Measurements from ENCODE around the gene ESD. TPM values are rescaled to one million over a fixed set of nuclear protein-coding genes. Genes with fewer than 3 reads are reported as not detected.
A peak's percentile ranks its signal among the peaks of the same experiment; 100 is the strongest.

ESD gene
- total RNA-seq, 1 donor from 2014 or later = 58.0 TPM

DNA sequence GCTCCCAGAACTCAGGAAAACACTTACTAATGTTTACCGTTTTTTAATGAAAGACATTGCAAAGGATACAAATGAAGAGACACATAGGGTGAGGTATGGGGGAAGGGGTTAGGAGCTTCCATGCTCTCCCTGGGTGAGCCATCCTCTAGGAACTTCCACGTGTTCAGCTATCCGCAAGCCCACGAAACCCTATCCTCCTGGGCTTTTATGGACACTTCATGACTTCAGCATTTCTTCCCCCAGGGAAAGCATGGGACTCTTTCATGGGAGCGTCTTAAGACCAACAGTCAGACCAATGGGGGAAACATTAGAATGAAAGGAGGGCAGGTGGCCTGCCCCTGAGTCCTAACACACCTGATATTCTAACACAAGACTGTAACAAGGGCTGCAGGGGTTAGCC is 6.6 kb upstream of the ESD start:
- intact Hi-C loops (cut with DNase I) = no loop called here
- H3K27ac ChIP-seq = no peak overlapping the region
- no peak for DNase-seq (ENCODE audit: low spot score in 2 of 2)
- no peaks in the 10 kb centered on the region for H3K36me3 ChIP-seq
- no peaks in the 10 kb centered on the region for H3K27me3 ChIP-seq
- no peak for TF ChIP-seq CTCF (IDR thresholded peaks at IDR 0.05)
- H3K9me3 ChIP-seq = no peaks in the 10 kb centered on the region
- H3K4me1 ChIP-seq = peaks cover 0 to 2% of the 10 kb centered on the region in 2 donors
- H3K4me3 ChIP-seq = no peak overlapping the region

DNA sequence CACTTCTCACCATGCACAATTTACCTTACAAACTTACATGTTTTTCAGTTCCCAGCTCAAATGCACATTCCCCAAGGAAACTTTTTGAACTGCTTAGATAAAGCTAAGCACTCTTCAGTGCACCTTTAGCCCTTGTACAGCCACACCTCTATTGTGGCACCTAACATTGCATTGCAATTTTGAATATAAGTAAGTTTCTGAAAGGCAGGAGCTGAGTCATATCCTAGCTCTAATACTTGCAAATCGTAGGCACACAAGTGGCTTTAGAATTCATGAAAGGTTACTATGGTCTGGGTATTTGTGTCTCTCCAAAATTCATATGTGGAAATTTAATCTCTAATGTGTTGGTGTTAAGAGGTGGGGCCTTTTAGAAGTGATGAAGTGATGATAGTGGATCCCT is 4.9 kb upstream of the ESD start:
- intact Hi-C loops (cut with DNase I) = no loop called here
- no peaks in the 10 kb centered on the region for H3K9me3 ChIP-seq
- no peaks in the 10 kb centered on the region for H3K36me3 ChIP-seq
- no peak overlapping the region for H3K27ac ChIP-seq
- peaks cover 4 to 10% of the 10 kb centered on the region in 2 donors for H3K4me1 ChIP-seq
- H3K27me3 ChIP-seq = no peaks in the 10 kb centered on the region
- no peak for DNase-seq (ENCODE audit: low spot score in 2 of 2)
- H3K4me3 ChIP-seq = no peak overlapping the region
- no peak for TF ChIP-seq CTCF (IDR thresholded peaks at IDR 0.05)

DNA sequence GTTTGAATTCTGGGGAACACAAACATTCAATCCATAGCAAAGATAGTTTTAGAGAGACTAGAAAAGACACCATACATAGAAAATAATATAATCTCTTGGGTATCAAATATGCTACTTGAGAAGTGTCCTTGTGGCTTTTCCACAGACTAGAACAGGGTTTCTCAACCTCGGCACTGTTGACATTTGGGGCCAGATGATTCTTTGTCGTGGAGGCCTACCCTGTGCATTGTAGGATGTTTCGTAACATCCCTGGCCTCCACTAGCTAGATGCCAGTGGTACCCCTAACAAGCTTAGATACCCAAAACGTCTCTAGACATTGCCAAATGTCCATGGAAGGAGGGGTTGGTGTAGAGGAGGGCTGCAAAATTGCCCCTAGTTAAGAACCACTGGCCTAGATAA is 2.2 kb upstream of the ESD start:
- TF ChIP-seq CTCF (IDR thresholded peaks at IDR 0.05) = no peak
- DNase-seq (ENCODE audit: low spot score in 2 of 2) = no peak
- H3K27ac ChIP-seq = peak overlapping the region; percentile 92
- no peaks in the 10 kb centered on the region for H3K9me3 ChIP-seq
- no peaks in the 10 kb centered on the region for H3K27me3 ChIP-seq
- H3K4me1 ChIP-seq = peaks cover 10 to 31% of the 10 kb centered on the region in 2 donors
- intact Hi-C loops (cut with DNase I) = loop anchor here (5.0 to 10.0 kb wide), 3 partner anchors 37 to 286 kb away; partner anchors contain the start of gene LRCH1
- no peak overlapping the region for H3K4me3 ChIP-seq
- H3K36me3 ChIP-seq = no peaks in the 10 kb centered on the region

- DNase-seq (ENCODE audit: low spot score in 2 of 2) = no peak
- Histone ChIP-seq H3K36me3 (no peaks in the 10 kb centered on the region), H3K4me1 (peaks cover 10 to 34% of the 10 kb centered on the region in 2 donors), H3K27me3 (no peaks in the 10 kb centered on the region), H3K27ac (peak overlapping the region; percentile 92), H3K4me3 (peak overlapping the region; percentile 77 to 86), H3K9me3 (no peaks in the 10 kb centered on the region)
- intact Hi-C loops (cut with DNase I) = loop anchor here (1.0 to 10.0 kb wide), 6 partner anchors 21 to 309 kb away; partner anchors contain the start of gene LRCH1
- no peak for TF ChIP-seq CTCF (IDR thresholded peaks at IDR 0.05)
Observed at GRCh38 chr13:46797501-46798237, 708 bp upstream of the ESD start.

DNA sequence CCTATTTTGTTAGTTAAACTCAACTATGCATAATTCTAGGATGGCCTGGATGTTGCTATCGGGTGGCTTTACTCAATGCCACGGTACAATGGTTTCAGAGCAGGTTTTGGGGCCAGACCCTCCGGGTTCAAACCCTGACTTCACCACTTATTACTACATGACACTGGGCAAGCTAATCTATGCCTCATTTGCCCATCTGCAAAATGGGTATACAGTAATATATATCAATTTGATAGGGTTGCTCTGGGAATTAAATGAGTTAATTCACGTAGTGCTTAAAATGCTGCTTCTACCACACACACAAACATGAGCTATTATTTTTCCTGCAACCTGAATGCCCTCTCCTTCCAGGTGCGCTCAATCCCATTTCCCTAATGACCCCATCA is 839 bp downstream of the ESD start:
- peaks cover 10 to 32% of the 10 kb centered on the region in 2 donors for H3K4me1 ChIP-seq
- DNase-seq (ENCODE audit: low spot score in 2 of 2) = no peak
- H3K4me3 ChIP-seq = peak overlapping the region; percentile 77 to 86
- H3K36me3 ChIP-seq = peaks cover 0 to 2% of the 10 kb centered on the region in 2 donors
- no peaks in the 10 kb centered on the region for H3K27me3 ChIP-seq
- no peaks in the 10 kb centered on the region for H3K9me3 ChIP-seq
- intact Hi-C loops (cut with DNase I) = loop anchor here (2.0 to 10.0 kb wide), 5 partner anchors 19 to 307 kb away; partner anchors contain the start of gene LRCH1
- peak overlapping the region; percentile 92 for H3K27ac ChIP-seq
- no peak for TF ChIP-seq CTCF (IDR thresholded peaks at IDR 0.05)
